ENCODE measurements around the gene PCDHB4.
"Not testable (repeated sequence)": the region's sequence is repeated elsewhere in the genome, so short reads cannot be mapped to it uniquely, and the experiment has no call there.

Gene PCDHB4

DNA sequence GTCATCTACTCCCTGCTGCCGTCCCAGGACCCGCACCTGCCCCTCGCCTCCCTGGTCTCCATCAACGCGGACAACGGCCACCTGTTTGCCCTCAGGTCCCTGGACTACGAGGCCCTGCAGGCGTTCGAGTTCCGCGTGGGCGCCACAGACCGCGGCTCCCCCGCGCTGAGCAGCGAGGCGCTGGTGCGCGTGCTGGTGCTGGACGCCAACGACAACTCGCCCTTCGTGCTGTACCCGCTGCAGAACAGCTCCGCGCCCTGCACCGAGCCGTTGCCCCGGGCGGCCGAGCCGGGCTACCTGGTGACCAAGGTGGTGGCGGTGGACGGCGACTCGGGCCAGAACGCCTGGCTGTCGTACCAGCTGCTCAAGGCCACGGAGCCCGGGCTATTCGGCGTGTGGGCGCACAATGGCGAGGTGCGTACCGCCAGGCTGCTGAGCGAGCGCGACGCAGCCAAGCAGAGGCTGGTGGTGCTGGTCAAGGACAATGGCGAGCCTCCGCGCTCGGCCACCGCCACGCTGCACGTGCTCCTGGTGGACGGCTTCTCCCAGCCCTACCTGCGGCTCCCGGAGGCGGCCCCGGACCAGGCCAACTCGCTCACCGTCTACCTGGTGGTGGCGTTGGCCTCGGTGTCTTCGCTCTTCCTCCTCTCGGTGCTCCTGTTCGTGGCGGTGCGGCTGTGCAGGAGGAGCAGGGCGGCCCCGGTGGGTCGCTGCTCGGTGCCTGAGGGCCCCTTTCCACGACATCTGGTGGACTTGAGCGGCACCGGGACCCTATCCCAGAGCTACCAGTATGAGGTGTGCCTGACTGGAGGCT is 52.9 kb downstream of the PCDHB4 start:
- not testable (repeated sequence) for H3K9me3 Mint-ChIP-seq, H3K4me3 Mint-ChIP-seq, H3K4me1 Mint-ChIP-seq, ATAC-seq, H3K27ac Mint-ChIP-seq, H3K36me3 Mint-ChIP-seq
- H3K27me3 Mint-ChIP-seq = peaks cover 12% of the 10 kb centered on the region
